NCI-H128 (cell line): Measurements from ENCODE around the gene JMJD8.
A peak's percentile ranks its signal among the peaks of the same experiment; 100 is the strongest.

Source experiments
- DNase-seq: peaks from one replicate; lab custom pipeline; 2025; ENCODE audit not compliant: unreplicated experiment; lab: John Stamatoyannopoulos, UW

The JMJD8 gene

DNA sequence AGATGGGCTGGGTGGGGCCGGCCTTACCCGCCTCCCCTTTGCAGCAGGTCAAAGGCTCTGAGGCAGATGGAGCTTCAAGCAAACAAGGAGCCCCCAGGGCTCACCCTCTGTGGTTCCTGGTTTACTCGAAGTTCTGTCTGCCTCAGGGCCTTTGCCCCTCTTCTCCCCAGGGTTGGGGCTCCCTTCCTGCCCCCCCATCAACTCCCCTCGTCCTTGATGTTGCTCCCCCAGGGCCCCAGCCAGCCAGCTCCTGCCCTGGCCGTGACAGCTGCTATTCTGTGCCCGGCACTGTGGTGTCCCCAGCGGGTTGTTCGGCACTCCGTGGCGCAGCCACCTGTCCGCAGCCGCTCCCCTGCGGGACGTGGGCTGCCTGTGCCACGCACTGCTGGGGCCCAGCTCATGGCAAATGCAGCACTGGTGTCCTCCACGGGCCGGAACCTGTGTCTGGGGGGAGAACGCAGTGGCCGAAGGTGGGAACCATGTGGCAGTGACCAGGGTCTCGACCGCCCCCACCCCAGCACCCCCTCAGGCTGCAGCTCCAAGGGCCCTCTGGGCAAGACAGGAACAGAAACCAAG lies 26.5 kb upstream of the JMJD8 start:
- no peak for DNase-seq

- peak; percentile 80 for DNase-seq
Observed at GRCh38 chr16:709566-710499, 25.7 kb upstream of the JMJD8 start.

- no peak for DNase-seq
Observed at GRCh38 chr16:708959-709358, 24.8 kb upstream of the JMJD8 start.

DNA sequence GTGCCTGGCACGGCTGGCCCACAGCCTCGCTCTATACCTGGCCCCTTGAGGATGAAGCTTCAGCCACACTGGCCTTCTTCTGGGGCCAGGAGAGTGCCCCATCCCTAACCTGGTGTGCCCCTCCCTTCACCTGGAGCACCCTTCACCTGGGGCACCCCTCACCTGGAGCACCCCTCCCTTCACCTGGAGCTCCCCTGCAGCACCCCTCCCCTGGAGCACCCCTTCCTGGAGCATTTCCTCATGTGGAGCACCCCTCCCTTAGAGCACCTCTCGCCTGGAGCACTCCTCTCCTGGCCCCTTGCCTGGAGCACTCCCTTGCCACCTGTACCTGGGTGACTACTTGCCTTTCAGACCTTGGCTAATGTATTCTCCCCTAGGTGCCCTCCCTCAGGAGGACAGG lies 23.9 kb upstream of the JMJD8 start:
- DNase-seq = no peak

GRCh38 chr16:707062-707538 lies 23.0 kb upstream of the JMJD8 start:
- DNase-seq = no peak

- DNase-seq = no peak
Observed at GRCh38 chr16:706189-707061, 22.3 kb upstream of the JMJD8 start.

DNA sequence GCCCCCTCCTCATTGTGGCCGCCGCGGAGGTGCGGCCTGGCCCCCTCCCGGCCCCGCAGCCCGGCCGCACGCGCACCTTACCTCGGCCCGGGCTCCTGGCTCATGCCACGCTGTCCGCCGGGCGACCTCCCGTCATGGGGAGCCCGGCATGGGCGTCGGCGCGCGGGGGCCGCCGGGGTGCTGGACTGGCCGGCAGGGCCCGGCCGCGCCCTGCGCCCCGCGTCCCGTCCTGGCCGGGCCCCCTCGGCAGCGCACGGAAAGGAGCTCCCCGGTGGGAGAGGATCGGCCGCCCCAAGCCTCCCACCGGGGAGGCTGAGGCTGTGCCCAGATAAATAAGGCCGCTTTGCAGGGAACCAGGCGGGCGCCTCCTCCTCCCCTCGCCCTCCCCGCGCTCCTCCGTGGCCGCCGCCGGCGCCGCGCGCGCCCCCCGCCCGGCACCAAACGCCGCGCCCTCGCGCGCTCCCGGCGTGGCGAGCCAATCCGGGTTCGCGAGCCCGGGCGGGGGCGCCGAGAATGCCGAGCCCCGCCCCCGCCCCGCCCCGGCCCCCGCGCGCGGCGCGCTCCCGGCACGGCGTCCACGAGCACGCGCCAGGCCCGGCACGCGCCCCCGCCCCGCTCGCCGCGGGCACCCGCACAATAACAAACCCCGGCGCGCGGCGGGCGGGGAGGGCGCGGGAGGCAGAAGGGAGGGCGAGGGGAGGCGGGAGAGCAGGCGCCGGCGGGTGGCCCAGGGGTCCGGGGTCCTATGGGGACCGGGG lies 21.5 kb upstream of the JMJD8 start, which contains the start of gene FBXL16:
Gene FBXL16, minus strand, starts transcription at position 371 of the 758 bp plus-strand sequence. CDS start 8,396 bp downstream, outside the sequence.
- DNase-seq = peak; percentile 32

- no peak for DNase-seq
Observed at GRCh38 chr16:704552-705380, 20.6 kb upstream of the JMJD8 start.

DNA sequence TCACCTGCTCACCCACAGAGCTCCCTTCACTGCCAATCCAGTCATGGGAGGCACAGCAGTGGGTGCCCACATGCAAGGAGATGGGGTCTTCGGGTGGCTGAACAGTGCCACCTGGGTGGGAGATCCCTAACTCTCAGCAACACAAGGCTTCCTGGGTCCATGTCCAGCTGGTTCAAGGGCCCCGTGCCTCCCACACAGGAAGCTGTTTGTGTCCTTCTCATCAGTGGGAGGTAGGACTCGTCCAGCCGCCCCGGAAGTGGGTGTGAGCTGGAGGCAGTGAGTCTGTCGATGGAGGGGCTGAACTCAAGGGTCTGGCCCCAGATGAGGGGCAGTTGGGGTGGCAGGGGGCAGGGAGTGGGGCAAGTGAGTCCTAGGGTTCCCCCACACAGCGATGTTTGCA lies 19.9 kb upstream of the JMJD8 start:
- no peak for DNase-seq

DNA sequence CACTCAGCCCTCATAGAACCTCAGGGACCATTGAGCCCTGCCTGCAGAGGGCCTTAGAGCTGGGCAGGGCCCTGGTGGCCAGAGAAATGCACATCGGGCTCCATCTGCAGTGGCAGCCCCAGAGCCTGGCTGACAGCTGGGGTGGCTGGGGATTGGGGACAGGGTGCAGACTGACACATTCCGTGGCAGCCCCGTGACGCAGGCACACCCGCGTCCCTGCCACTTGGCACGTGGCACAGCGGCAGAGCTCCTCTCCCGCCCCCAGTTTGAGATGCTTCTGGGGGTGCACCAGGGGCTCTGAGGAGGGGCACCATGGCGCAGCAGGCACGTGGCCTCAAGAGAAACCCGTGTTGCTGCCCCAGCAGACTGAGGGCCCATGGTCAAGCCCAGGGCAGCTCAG lies 19.3 kb upstream of the JMJD8 start:
- DNase-seq = no peak

- DNase-seq = no peak
Observed at GRCh38 chr16:702341-702740, 18.2 kb upstream of the JMJD8 start.

- DNase-seq = no peak
Observed at GRCh38 chr16:700684-701584, 16.8 kb upstream of the JMJD8 start.

GRCh38 chr16:698911-699671 lies 15.0 kb upstream of the JMJD8 start:
- DNase-seq = no peak

DNA sequence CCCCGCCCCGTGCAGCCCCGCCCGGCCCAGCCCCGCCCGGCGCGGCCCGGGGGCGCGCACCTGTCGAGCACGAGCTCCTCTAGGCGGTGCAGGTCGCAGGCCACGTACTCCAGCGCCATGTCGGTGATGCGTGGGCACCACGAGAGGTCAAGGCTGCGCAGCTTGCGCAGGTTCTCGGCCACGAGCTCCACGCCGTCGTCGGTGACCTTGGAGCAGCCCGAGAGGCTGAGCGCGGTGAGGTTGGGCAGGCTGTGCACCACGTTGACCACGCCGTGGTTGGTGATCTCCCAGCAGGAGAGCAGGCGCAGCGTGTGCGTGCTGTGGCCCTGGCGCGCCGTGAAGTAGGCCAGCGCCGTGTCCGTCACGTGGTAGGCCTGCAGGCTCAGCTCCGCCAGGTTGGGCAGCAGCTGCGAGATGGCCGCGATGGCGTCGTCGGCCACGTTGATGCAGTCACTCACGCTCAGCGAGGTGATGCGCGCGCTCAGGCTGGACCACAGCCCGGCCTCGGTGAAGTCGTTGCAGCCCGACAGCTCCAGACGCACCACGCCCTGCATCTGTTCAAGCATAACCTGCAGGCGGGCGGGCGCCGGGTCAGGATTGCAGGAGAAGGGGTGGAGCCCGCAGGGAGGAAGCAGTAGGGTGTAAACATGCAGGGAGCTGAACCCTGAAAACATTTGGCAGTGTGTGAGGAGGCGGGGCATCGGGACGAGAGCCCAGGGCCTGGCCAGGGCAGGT lies 11.4 kb upstream of the JMJD8 start:
- peak; percentile 65 for DNase-seq

GRCh38 chr16:694863-695354 lies 10.8 kb upstream of the JMJD8 start:
- DNase-seq = no peak

GRCh38 chr16:694187-694862 lies 10.2 kb upstream of the JMJD8 start:
- no peak for DNase-seq

- no peak for DNase-seq
Observed at GRCh38 chr16:693766-694165, 9.6 kb upstream of the JMJD8 start.
